ENCODE measurements around the gene LSM11.

GRCh38 chr5:157740229-157740610, 3.3 kb upstream of the LSM11 start:
- TF ChIP-seq POLR2A (IDR thresholded peaks at IDR 0.05) (no peak), CTCF (IDR thresholded peaks at IDR 0.05) (no peak)
